Measurements from ENCODE around the gene PAF1.

DNA sequence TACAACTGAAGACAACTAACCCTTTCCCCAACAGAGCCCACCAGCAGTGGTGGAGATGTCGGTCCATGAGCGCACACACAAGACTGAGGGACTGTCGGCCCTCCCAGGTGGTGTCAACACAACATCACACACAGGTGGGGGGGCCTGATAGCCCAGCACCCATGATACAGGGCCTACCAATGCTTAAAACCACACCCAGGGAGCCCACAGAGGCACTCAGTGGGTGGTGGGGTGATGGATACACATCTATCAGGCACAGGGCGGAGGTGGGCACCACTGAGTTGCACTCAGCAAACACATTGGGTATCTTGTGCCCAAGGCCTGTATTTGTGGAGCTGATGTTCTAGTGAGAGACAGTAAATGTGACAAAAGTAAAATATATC lies 8.8 kb upstream of the PAF1 start:
- TF ChIP-seq CEBPB (IDR thresholded peaks at IDR 0.05; ENCODE audit: low read depth) (no peak), EZH2 (IDR thresholded peaks at IDR 0.05) (no peak), EGR1 (IDR thresholded peaks at IDR 0.05; ENCODE audit: low read depth) (no peak)
